Activated T-cell treated with anti-CD3 and anti-CD28 coated beads for 1 hour (primary cell): ENCODE measurements around the gene SASH1.

Experiments
- DNase-seq: peaks from one replicate; pipeline ENCODE4 v3.0.0-alpha.2; 2020; ENCODE audit warnings: low read depth

The SASH1 gene

DNA sequence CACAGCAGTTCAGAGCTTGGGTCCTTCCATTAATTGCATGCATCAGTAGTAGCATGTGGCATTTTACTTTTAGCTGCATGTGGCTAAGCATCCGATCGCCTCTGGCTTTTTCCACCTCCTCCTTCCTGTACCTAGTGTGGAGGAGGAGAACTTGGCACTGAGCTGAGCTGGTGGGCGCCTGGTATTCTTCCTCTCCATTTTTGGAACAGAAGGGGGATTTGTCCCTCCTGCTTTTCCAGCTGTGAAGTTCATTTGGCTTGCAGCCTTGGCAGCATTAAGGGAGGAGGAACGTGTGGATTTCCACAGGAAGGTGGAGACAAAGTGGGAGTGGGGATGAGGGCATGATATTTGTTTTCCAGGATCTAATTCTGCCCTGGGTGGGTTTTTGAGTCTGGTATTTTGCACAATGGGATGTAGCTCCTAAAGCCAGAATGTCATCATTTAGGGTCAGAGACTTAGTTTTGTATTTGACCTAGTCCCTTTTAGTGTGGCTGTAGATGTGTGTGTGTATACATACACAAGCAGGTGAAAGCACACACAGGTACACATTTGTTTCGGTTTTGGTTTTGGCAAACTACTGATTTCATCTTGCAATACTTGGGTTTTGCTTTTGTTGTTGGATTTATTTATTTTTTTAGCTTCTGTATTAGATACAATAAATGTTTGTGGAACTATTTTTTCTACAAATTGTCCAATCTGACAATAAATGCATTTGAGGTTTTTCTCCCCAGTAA is 90.0 kb downstream of the SASH1 start:
- no peak for DNase-seq

DNA sequence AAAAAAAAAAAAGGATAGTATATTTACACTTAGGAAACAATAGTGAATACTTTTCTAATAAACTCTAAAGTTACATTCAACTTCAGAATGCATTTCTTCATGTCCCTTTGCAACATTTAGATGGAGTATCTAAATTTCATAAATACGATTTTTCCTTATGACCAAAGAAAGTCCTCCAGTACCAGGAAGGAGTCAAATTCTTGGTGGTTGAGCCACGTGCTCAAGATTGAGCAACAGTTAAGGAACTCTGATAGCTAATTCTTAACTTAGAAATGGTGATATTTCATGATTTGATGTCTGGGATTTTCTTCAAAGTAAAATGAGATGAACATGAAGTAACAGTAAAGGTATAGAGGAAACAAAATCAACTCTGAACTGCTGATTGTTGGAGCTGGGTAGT is 92.7 kb downstream of the SASH1 start:
- no peak for DNase-seq

DNA sequence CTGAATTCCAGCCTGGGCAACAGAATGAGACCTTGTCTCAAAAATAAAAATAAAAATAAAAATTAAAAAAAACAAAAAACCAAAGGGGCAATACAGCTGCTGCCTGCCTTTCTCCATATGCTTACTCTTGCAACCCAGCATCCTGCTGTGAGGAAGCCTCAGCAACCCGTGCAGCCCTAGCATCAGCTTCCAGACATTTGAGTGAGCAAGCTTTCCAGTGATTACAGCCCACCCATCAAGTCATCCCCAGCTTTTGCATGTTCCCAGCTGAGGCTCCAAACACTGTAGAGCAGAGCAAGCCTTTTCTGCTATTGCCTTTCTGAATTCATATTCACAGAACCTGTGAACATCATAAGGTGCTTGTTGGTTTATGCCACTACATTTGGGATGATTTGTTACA is 93.8 kb downstream of the SASH1 start:
- DNase-seq = no peak

DNA sequence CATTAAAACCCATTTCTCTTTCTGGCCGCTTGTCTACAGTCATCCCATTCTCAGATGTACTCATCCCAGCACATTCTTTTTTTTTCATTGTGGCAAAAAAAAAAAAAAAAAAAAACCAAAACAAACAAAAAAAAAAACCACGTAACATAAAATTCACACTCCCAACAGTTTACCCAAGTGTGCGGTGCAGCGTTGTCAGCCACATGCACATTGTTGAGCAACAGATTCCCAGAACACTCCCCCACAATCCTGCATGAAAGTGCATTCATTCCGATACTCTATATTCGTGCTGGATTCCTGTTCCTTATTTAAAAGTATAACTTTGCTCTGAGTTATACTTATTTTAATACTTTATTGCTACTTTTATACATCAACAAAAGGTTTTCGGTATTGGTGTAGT is 96.0 kb downstream of the SASH1 start:
- no peak for DNase-seq

DNA sequence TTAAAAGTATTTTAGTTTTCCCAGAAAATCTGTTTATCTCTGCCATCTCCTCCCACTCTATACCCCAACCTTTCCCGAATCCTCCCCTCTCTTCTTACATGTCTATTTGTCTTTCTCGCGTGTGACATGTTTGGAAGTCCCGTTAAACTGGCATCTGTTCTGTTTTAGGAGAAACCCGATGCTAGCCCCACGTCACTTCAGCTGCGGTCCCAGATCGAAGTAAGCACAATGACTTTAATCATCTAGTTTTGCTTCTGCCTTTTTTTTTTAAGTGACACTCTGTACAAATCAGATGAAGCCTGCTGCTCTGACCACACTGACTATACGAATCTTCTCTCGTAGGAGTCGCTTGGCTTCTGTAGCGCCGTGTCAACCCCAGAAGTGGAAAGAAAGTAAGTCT is 97.4 kb downstream of the SASH1 start:
- no peak for DNase-seq

DNA sequence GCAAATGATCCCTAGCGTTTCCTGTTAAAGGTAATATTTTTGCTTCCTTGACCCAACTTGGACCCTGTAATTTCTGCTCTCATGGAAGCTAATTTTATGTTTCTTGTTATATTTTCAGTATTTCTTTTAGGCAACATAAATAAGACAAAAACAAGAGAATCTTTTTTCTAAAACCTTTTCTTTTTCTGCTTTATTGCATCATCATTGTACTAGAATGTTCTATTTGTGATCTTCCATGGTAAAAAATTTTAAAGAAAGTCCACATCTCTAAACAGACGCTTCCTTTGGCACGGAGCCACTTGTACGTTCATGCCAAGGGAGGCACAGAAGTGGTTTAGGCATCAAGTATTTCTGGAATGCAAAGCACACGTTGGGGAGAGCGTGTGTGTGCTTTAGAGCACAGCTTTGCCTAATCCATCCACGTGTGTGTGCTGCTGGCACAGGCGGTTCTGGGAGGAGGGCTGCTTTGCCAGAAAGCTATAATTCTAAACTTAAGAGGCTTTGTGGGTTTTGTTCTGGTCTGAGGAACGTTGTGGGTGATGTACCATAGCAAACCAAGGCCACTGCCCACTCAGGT is 98.3 kb downstream of the SASH1 start:
- no peak for DNase-seq

DNA sequence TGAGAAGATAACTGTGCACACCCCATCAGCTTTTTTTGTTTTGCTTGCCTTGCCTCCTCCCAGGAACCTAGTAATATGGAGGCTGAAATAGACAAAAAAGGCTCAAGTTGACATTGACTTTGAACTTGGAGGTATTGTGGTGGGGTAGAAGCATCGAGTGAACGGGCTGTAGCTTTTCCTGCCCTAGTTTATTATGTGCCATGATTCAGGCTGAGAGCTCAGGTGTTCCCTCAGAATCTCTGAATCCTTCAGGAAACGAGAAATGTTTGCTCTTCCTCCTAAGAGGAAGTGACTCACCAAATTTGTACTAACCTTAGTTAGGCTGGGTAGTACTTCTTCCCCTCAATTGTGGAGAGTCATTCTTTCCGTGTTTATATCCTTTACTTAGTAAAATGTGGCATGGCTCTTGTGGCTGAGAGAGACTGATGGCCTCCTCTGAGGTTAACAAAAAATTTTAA is 98.8 kb downstream of the SASH1 start:
- no peak for DNase-seq

GRCh38 chr6:148443798-148444560 is 101.3 kb downstream of the SASH1 start:
- no peak for DNase-seq

DNA sequence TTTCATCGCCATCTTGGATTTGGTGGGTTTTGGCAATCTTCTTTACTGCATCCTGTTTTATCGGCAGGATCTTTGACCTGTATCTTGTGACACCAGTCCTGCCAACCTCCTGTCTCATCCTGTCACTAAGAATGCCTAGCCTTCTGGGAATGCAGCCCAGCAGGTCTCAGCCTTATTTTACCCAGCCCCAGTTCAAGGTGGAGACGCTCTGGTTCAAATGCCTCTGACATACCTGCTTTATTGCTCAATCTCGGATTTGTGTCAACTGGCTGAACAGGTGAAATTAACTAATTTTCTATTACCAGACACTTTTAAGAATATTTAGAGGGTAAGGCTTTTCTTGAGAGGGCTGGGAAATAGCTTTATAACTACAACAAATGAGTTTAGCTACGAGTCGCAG is 102.5 kb downstream of the SASH1 start:
- DNase-seq = no peak

DNA sequence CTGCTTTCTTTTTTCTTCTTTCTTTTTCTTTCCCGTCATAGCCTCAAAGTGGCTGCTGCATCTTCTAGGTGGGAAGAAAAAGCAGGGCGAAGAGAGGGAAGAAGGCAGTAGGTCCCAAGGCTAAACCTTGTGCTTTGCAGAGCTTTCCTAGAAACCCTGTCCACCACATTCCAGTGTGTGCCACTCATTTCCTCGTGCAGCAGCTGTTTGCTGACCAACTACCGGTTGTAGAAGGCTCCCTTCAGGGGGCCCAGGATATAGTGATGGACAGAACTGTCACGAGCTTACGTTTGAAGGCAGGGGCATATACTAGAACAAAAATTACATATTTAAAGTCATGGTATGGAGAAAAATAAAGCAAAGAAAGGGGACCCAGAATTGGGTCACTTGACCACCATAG is 103.0 kb downstream of the SASH1 start:
- DNase-seq = no peak

GRCh38 chr6:148446681-148447080 is 104.0 kb downstream of the SASH1 start:
- no peak for DNase-seq

DNA sequence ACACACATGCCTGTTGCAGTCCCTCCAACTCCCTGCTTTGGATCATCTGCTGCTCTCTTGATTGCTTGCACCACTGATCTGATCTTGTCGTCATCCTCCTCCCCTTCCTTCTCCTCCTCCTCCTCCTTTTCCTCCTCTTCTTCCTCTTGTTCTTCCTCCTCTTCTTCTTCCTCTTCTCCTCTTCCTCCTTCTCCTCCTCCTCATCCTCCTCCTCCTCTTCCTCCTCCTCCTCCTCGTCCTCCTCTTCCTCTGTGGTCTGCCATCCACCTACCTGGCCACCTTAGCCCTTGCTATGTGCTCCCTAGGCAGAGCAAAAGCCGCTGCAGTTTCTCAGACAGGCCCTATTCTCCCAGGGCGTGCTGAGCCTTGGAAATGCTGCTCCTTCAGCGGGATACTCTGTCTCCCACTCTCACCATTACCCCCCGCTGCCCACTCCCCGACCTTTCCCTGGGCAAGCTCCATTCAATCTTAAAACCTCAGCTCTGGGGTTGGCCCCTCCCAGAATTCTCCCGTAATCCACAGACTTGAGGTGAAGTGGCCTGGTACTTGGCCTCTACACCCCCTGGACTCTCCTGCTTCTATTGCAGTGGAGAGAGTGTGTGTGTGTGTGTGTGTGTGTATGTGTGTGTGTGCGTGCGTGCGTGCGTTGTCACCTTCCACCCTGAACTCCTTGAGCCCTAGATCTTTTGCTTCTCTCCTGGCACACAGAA is 105.0 kb downstream of the SASH1 start:
- DNase-seq = no peak

GRCh38 chr6:148448369-148449012 is 105.9 kb downstream of the SASH1 start:
- DNase-seq = no peak

DNA sequence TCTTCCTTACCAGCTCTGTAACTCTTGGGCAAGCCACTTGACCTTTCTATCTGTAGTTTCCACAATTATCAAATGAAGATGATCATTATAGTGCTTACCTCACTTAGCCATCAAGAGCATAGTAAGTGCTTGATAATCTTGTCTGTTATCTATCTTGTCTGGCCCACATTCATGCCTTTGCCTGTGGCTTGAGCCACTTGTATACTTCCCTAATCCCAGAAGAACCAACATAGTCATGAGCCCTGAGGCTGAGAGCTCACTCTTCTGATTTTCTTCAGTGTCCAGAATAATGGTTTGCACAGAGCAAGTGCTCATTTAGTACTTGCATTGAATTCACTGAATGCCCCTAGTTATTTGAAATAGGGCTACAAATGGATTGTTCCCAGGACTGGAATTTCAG is 108.2 kb downstream of the SASH1 start:
- no peak for DNase-seq

GRCh38 chr6:148451690-148452089 is 109.1 kb downstream of the SASH1 start:
- no peak for DNase-seq

DNA sequence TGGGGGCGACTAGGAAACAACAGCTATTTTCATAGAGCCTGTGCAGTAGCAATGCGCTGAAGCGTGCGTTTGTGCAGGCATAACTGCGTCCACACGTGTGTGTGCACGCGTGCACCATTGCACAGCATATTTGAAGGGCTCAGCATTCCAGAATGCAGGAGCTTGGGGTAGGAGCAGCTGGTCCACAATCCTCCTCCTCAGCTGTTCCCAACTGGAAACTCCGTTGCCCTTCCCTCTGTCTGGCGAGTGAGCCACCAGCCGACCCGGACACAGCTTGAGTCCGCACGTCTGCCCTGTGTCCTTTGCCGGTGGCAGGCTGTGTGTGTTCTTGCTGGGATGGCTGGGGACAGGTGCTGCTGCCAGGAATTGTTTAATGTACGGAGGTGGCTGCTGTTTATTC is 110.2 kb downstream of the SASH1 start:
- DNase-seq = no peak

DNA sequence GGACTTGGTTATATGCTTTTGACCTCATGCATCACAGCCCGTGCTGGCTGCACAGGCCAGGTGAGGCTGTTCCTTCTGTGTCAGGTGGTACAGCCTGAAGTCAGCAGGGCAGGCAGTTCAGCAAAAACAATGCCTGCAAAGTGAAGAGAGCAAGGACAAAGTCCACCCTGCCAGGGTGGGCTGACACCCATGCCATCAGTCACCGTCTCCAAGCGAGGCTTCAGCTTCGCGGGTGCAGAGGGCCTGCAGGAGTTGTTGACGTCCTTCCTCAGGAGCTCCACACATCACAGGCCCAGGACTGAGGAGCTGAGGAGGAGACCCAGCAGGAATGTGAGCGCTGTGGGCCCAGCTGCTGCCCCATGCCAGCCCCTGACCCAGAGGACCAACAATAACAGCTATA is 111.3 kb downstream of the SASH1 start:
- DNase-seq = no peak

DNA sequence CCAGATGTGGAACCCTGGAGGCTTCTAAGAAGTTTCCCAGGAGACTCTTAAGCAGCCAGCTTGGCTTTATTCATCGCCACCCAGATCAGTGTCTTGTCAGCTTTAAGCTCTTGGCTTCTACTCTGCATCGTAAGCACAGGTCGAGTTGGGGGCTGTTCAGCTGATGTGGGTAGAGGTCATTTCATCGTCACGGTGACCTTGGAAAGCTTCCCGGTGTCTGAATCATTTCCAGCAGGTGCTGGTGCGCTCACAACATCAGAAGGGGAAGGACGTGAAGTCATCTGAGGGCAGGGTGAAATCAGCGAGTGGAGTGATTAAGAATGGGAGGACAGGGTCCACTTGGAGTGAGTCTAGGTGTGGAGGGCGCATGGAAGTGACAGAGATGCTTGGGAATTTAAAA is 112.6 kb downstream of the SASH1 start:
- no peak for DNase-seq

DNA sequence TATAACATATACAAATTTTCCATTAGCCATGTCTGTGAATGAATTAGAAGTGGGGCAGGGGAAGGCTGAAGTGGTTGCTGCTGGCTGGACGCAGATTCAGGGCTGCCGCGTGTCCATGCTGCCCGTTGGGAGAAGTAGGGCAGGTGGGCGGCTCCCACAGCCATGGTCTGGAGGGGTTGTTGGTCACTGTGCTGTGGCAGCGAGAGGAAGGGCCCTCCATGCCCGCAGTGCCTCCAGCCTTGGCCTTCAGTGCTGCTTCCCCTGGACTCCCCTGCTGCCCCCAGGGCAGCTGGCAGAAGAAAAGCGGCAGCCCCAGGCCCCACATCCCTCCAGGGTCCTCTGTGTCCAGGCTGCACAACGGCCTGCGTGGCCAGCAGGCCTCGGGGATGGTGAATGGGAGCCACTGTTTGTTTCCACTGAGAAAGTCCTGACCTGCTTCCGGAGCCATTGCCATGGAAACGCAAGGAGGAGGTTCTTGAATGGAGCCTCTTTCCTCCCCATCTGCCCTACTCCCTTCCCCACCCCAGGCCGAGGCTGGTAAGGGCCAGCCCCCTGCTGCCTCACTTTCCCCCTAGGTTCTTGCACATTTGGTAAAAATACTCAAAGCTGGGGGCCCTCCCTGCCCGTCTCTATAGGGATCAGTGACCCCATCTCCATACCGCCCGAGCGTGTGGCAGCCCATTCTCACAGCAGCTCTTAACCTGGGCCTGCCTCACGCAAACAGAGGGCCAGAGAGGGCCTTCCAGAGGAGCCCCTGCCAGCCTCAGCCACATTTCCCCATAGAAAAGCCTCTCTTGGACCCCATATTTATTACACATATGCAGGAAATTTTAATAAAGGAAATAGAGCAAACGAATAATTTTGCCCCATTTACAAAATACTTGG is 113.3 kb downstream of the SASH1 start:
- no peak for DNase-seq

DNA sequence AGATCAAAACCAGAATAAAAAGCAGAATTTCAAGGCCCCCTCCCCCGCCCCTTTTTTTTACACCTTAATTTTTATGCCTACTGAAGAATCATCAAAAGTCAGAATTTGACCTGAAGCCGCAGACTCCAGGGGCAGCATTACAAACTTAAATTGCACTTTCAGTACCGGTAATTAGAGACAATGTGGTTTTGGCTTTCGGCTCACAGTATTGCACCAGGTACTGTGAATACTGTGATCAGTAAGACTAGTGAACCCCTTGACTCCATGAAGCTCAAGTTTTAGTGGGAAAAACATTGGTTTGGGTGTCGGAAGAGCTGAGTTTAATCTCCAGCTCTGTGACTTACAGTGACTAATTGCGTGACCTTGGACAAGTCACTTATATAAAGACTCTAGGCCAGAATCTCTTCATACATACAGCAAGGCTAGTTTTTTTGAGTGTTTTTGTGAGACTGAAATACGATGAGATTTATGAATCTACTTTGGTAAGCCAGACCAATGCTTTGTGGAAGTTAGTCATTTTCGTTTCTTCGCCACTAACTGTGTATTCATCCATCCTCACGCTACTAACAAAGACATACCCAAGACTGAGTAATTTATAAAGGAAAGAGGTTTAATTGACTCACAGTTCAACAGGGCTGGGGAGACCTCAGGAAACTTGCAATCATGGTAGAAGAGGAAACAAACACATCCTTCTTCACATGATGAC is 114.7 kb downstream of the SASH1 start:
- DNase-seq = no peak

GRCh38 chr6:148457843-148458159 is 115.2 kb downstream of the SASH1 start:
- no peak for DNase-seq
